GM12878 (cell line): ENCODE data around the gene SPATS2L. TPM values are rescaled to one million over a fixed set of nuclear protein-coding genes. Genes with fewer than 3 reads are reported as not detected.

Source experiments
- CHD1 ChIP-seq: IDR thresholded peaks from 2 replicates; pipeline ENCODE4 v1.6.1; 2012; ENCODE audit warnings: low read depth, low read length, improper control_type of control experiment
- ETV6 ChIP-seq, 2 experiments: fragments of 450-650 bp in 1 of 2; IDR thresholded peaks in 1 of 2; conservative IDR thresholded peaks in 1 of 2; 2 replicates each; pipeline ENCODE4 v1.6.1; 2014; ENCODE audit warnings: antibody characterized with exemption in 1 of 2, borderline replicate concordance in 1 of 2, low read depth in 1 of 2, mild to moderate bottlenecking in 1 of 2, moderate library complexity in 1 of 2
- FOXM1 ChIP-seq: IDR thresholded peaks from 2 replicates; pipeline ENCODE4 v1.6.1; 2012; ENCODE audit warnings: low read depth, mild to moderate bottlenecking, inconsistent platforms, low read length, moderate library complexity
- KAT2A ChIP-seq: conservative IDR thresholded peaks from 2 replicates; pipeline ENCODE4 v1.6.1; 2011; ENCODE audit warnings: low read depth, low read length; ENCODE audit not compliant: control insufficient read depth
- MEF2B ChIP-seq: fragments of 450-650 bp; IDR thresholded peaks from 2 replicates; pipeline ENCODE4 v1.6.1; 2018; ENCODE audit warnings: mild to moderate bottlenecking, moderate library complexity; ENCODE audit not compliant: partially characterized antibody, poor library complexity, severe bottlenecking
- MTA2 ChIP-seq: fragments of 450-650 bp; IDR thresholded peaks from 2 replicates; pipeline ENCODE4 v1.6.1; 2016; ENCODE audit warnings: low read depth, mild to moderate bottlenecking, moderate library complexity
- NFXL1 ChIP-seq: fragments of 450-650 bp; IDR thresholded peaks from 2 replicates; pipeline ENCODE4 v1.6.1; 2017; ENCODE audit warnings: antibody characterized with exemption, mild to moderate bottlenecking, borderline replicate concordance
- NR2C1 ChIP-seq: fragments of 450-650 bp; IDR thresholded peaks from 2 replicates; pipeline ENCODE4 v1.6.1; 2017; ENCODE audit warnings: antibody characterized with exemption, mild to moderate bottlenecking, moderate library complexity
- POLR2A ChIP-seq: IDR thresholded peaks from 2 replicates; pipeline ENCODE4 v1.6.1; 2011; ENCODE audit warnings: low read depth, mild to moderate bottlenecking, low read length
- SIN3A ChIP-seq: IDR thresholded peaks from 2 replicates; pipeline ENCODE4 v1.6.1; 2012; ENCODE audit warnings: low read depth, low read length, improper control_type of control experiment
- SMARCA5 ChIP-seq: fragments of 450-650 bp; IDR thresholded peaks from 2 replicates; pipeline ENCODE4 v1.6.1; 2017; ENCODE audit warnings: mild to moderate bottlenecking
- STAT1 ChIP-seq: fragments of 450-650 bp; conservative IDR thresholded peaks from 2 replicates; pipeline ENCODE4 v1.6.1; 2014; ENCODE audit warnings: antibody characterized with exemption, mild to moderate bottlenecking
- TARDBP ChIP-seq: IDR thresholded peaks from 2 replicates; pipeline ENCODE4 v1.6.1; 2016; ENCODE audit warnings: borderline replicate concordance
- ZNF217 ChIP-seq: fragments of 450-650 bp; IDR thresholded peaks from 2 replicates; pipeline ENCODE4 v1.6.1; 2017; ENCODE audit warnings: antibody characterized with exemption, mild to moderate bottlenecking
- ZNF622 ChIP-seq: fragments of 450-650 bp; IDR thresholded peaks from 2 replicates; pipeline ENCODE4 v1.6.1; 2017; ENCODE audit warnings: mild to moderate bottlenecking, inconsistent platforms
- polyA plus RNA-seq, 11 experiments: library from polyadenylated mRNA; depleted of rRNA in 4 of 11; unstranded in 6 of 11; stranded (reverse) in 5 of 11; fragments of >200 nt; fragmentation: Nextera tagmentation in 4 of 11; fragmentation: Illumina TruSeq in 1 of 11; extraction: Ambion mirVana in 4 of 11; extraction: Trizol in 1 of 11; gene quantifications; 1 replicate in 1 of 11; 2 replicates in 10 of 11; pipeline versions ENCODE4 v1.2.1 to v1.2.3, GENCODE V29; 2011 to 2016; ENCODE audit warnings: inconsistent platforms in 2 of 11, missing spikeins in 2 of 11, low read depth in 1 of 11
- total RNA-seq, 4 experiments: library from RNA; depleted of rRNA in 3 of 4; stranded (reverse); fragments of >200 nt in 3 of 4; fragmentation: Illumina TruSeq in 1 of 4; extraction: Trizol in 1 of 4; gene quantifications; 2 replicates each; pipeline versions ENCODE4 v1.2.1 to v1.2.3, GENCODE V29; 2013 to 2021
- TF ChIP-seq, protein P1 (sequence below): fragments of 450-650 bp; formaldehyde crosslinking; IDR thresholded peaks from 2 replicates; pipeline ENCODE4 v1.4.0; 2020; ENCODE audit warnings: mild to moderate bottlenecking, moderate library complexity
- TF ChIP-seq, protein P2 (sequence below): fragments of 450-650 bp; IDR thresholded peaks from 2 replicates; pipeline ENCODE4 v1.6.1; 2017; ENCODE audit warnings: borderline replicate concordance
- TF ChIP-seq, protein P3 (sequence below): IDR thresholded peaks from 2 replicates; pipeline ENCODE4 v1.6.1; 2012; ENCODE audit warnings: low read length, inconsistent platforms
- TF ChIP-seq, protein P4 (sequence below): IDR thresholded peaks from 2 replicates; pipeline ENCODE4 v1.6.1; 2011; ENCODE audit warnings: mild to moderate bottlenecking, low read depth, low read length, moderate library complexity; ENCODE audit not compliant: insufficient replicate concordance
- TF ChIP-seq, protein P5 (sequence below): fragments of 450-650 bp; IDR thresholded peaks from 2 replicates; pipeline ENCODE4 v1.6.1; 2018; ENCODE audit warnings: mild to moderate bottlenecking, low read depth, moderate library complexity; ENCODE audit not compliant: partially characterized antibody

Gene SPATS2L
- total and polyA plus RNA-seq, 10 of the 15 experiments (the other 5 are each of a cell fraction or from before 2014, with no cell fraction given), result 5.2 to 30.0 (median 20.1) TPM

DNA sequence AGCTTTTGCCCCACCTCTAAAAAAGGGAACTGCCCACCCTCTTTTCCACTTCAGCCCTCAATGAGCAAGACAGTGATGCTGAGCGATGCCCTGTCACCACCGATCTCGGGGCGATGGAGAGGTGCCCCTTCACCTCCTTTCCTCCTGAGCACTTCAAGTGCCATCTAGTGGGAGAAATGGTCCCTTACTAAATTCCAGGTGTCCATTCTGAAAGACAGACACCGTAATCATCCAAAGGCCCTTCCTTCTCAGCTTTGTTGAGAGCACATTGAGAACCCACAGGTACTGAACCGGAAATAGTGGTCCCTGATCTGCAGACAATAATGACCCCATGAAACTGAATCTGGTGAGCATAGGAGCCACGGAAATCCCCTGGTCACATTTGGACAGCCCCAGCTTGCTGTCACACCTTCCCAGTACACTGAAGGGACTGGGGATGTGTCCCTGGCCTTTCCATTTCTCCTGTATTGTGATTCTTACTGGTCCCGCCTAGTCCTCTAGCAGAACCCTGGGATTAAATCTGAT lies 164.9 kb downstream of the SPATS2L start (continued):
- TF ChIP-seq, protein P1, sequence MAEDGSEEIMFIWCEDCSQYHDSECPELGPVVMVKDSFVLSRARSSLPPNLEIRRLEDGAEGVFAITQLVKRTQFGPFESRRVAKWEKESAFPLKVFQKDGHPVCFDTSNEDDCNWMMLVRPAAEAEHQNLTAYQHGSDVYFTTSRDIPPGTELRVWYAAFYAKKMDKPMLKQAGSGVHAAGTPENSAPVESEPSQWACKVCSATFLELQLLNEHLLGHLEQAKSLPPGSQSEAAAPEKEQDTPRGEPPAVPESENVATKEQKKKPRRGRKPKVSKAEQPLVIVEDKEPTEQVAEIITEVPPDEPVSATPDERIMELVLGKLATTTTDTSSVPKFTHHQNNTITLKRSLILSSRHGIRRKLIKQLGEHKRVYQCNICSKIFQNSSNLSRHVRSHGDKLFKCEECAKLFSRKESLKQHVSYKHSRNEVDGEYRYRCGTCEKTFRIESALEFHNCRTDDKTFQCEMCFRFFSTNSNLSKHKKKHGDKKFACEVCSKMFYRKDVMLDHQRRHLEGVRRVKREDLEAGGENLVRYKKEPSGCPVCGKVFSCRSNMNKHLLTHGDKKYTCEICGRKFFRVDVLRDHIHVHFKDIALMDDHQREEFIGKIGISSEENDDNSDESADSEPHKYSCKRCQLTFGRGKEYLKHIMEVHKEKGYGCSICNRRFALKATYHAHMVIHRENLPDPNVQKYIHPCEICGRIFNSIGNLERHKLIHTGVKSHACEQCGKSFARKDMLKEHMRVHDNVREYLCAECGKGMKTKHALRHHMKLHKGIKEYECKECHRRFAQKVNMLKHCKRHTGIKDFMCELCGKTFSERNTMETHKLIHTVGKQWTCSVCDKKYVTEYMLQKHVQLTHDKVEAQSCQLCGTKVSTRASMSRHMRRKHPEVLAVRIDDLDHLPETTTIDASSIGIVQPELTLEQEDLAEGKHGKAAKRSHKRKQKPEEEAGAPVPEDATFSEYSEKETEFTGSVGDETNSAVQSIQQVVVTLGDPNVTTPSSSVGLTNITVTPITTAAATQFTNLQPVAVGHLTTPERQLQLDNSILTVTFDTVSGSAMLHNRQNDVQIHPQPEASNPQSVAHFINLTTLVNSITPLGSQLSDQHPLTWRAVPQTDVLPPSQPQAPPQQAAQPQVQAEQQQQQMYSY, result no peak
- TF ChIP-seq ETV6 (conservative IDR thresholded peaks at IDR 0.05 in 1 of 2, IDR thresholded peaks at IDR 0.05 in 1 of 2; ENCODE audit: borderline replicate concordance in 1 of 2, low read depth in 1 of 2) (peak in 1 of 2 experiments; percentile 88; a peak in 2 of 4 replicates), CHD1 (no peak), NR2C1 (no peak), SIN3A (no peak), KAT2A (no peak), NFXL1 (no peak), SMARCA5 (peak; percentile 56; the same call in 1 of the 2 replicates), MEF2B (peak; percentile 71), STAT1 (no peak), FOXM1 (peak; percentile 92), ZNF217 (0 out of 2 replicates have a peak, but pooled peaks have one; percentile 16), POLR2A (no peak), TARDBP (no peak), ZNF622 (no peak), MTA2 (peak; percentile 97)
- TF ChIP-seq, protein P2, sequence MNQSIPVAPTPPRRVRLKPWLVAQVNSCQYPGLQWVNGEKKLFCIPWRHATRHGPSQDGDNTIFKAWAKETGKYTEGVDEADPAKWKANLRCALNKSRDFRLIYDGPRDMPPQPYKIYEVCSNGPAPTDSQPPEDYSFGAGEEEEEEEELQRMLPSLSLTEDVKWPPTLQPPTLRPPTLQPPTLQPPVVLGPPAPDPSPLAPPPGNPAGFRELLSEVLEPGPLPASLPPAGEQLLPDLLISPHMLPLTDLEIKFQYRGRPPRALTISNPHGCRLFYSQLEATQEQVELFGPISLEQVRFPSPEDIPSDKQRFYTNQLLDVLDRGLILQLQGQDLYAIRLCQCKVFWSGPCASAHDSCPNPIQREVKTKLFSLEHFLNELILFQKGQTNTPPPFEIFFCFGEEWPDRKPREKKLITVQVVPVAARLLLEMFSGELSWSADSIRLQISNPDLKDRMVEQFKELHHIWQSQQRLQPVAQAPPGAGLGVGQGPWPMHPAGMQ, result no peak
- TF ChIP-seq, protein P3, sequence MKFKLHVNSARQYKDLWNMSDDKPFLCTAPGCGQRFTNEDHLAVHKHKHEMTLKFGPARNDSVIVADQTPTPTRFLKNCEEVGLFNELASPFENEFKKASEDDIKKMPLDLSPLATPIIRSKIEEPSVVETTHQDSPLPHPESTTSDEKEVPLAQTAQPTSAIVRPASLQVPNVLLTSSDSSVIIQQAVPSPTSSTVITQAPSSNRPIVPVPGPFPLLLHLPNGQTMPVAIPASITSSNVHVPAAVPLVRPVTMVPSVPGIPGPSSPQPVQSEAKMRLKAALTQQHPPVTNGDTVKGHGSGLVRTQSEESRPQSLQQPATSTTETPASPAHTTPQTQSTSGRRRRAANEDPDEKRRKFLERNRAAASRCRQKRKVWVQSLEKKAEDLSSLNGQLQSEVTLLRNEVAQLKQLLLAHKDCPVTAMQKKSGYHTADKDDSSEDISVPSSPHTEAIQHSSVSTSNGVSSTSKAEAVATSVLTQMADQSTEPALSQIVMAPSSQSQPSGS, result peak; percentile 82
- TF ChIP-seq, protein P4, sequence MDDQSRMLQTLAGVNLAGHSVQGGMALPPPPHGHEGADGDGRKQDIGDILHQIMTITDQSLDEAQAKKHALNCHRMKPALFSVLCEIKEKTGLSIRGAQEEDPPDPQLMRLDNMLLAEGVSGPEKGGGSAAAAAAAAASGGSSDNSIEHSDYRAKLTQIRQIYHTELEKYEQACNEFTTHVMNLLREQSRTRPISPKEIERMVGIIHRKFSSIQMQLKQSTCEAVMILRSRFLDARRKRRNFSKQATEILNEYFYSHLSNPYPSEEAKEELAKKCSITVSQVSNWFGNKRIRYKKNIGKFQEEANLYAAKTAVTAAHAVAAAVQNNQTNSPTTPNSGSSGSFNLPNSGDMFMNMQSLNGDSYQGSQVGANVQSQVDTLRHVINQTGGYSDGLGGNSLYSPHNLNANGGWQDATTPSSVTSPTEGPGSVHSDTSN, result no peak
- TF ChIP-seq, protein P5, sequence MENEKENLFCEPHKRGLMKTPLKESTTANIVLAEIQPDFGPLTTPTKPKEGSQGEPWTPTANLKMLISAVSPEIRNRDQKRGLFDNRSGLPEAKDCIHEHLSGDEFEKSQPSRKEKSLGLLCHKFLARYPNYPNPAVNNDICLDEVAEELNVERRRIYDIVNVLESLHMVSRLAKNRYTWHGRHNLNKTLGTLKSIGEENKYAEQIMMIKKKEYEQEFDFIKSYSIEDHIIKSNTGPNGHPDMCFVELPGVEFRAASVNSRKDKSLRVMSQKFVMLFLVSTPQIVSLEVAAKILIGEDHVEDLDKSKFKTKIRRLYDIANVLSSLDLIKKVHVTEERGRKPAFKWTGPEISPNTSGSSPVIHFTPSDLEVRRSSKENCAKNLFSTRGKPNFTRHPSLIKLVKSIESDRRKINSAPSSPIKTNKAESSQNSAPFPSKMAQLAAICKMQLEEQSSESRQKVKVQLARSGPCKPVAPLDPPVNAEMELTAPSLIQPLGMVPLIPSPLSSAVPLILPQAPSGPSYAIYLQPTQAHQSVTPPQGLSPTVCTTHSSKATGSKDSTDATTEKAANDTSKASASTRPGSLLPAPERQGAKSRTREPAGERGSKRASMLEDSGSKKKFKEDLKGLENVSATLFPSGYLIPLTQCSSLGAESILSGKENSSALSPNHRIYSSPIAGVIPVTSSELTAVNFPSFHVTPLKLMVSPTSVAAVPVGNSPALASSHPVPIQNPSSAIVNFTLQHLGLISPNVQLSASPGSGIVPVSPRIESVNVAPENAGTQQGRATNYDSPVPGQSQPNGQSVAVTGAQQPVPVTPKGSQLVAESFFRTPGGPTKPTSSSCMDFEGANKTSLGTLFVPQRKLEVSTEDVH, result no peak
